Testis (tissue), 2 donors: ENCODE data around the gene CCNF.

Experiments used
- POLR2A ChIP-seq: fragments of 450-650 bp; IDR thresholded peaks from one replicate; pipeline ENCODE4 v1.6.1; 2017; ENCODE audit warnings: antibody characterized with exemption, mild to moderate bottlenecking, moderate library complexity
- TF ChIP-seq, protein P1 (sequence below), 3 experiments: fragments of 450-650 bp in 2 of 3; fragments of 200-600 bp in 1 of 3; sonication (generic) in 1 of 3; IDR thresholded peaks; one replicate each; pipeline ENCODE4 v1.5.1; 2016 to 2019; ENCODE audit warnings: antibody characterized with exemption in 3 of 3, mild to moderate bottlenecking in 2 of 3, moderate library complexity in 1 of 3

DNA sequence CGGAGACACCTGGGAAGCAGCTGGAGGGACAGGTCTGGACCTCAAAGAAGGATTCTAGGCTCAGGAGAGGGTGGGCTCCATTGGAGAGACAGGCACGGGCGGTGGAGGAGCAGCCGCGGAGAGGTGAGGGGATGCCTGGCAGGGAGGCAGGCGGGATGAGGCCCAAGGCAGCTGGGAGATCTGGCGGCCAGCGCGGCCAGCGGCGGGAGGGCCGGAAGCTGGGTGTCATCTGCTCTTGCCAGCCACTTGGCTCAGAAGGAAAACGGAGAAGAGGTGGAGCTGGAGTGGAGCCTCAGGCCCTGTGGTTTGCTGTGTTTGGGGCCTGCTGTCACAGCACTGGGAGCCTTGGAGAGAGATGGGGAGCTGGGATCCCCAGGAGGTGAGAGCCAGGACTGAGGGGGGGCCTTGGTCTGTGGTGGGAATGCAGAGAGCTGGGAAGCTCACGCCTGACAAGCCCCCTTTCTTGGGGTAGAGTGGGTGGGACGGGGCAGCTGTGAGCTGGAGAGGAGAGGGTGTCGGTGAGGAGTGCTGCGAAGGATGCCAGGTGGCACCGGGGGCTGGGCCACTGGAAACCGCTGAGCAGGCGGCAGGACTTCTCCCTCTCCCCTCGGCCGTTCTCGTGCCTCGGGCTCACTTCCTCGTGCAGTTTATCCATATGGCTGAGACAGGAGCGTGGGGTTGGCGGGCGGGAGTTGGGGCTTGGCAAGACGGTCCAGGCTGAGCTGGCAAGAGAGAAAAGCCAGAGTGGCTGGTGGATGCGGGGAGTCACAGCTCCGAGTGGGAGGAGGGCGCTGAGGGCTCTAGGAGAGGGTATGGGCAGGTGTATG is 53.7 kb downstream of the CCNF start:
- TF ChIP-seq, protein P1, sequence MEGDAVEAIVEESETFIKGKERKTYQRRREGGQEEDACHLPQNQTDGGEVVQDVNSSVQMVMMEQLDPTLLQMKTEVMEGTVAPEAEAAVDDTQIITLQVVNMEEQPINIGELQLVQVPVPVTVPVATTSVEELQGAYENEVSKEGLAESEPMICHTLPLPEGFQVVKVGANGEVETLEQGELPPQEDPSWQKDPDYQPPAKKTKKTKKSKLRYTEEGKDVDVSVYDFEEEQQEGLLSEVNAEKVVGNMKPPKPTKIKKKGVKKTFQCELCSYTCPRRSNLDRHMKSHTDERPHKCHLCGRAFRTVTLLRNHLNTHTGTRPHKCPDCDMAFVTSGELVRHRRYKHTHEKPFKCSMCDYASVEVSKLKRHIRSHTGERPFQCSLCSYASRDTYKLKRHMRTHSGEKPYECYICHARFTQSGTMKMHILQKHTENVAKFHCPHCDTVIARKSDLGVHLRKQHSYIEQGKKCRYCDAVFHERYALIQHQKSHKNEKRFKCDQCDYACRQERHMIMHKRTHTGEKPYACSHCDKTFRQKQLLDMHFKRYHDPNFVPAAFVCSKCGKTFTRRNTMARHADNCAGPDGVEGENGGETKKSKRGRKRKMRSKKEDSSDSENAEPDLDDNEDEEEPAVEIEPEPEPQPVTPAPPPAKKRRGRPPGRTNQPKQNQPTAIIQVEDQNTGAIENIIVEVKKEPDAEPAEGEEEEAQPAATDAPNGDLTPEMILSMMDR (IDR thresholded peaks at IDR 0.05): no peak
- no peak for TF ChIP-seq POLR2A
